ENCODE measurements around the gene ATP5F1D.

ATP5F1D gene

DNA sequence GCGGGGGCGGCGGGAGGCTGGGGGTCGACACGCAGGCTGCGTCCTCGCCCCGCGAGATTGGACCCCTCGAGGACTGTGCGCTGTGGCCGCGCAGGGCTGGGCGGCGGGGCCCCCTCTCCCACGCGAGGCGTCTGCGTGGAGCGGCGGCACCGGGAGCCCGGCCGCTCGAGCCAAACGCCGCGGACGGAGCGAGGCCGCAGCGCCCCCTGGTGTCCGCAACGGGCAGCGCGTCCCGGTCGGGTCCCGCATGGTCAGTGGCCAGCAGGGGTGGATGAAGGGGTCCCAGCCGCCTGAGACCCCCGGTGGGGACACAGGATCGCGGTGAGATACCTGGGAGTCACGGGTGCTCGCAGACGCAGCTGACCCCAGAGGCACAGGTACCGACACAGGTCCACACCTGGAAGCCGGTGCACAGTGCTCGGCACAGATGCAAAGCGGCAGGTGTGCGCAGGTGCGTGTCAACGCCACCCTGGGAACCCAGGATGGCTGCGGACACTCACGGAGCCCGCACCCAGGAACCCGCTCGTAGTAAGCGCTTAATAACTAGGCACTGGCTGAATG lies 25.4 kb downstream of the ATP5F1D start:
- Histone ChIP-seq H3K9me3 (ENCODE audit: insufficient read depth, low read depth, low read length) (no peaks in the 10 kb centered on the region), H3K4me1 (ENCODE audit: insufficient read depth, low read length) (peaks cover 26% of the 10 kb centered on the region), H3K27ac (ENCODE audit: low read length) (no peak overlapping the region), H3K9ac (ENCODE audit: low read depth, low read length) (peak overlapping the region; percentile 32; the same call in 1 of the 2 replicates), H3K27me3 (ENCODE audit: insufficient read depth, low read length) (peaks cover 17% of the 10 kb centered on the region), H3K36me3 (ENCODE audit: insufficient read depth, low read depth, low read length) (peaks cover 19% of the 10 kb centered on the region), H3K4me3 (ENCODE audit: low read length) (peak overlapping the region; percentile 75)

DNA sequence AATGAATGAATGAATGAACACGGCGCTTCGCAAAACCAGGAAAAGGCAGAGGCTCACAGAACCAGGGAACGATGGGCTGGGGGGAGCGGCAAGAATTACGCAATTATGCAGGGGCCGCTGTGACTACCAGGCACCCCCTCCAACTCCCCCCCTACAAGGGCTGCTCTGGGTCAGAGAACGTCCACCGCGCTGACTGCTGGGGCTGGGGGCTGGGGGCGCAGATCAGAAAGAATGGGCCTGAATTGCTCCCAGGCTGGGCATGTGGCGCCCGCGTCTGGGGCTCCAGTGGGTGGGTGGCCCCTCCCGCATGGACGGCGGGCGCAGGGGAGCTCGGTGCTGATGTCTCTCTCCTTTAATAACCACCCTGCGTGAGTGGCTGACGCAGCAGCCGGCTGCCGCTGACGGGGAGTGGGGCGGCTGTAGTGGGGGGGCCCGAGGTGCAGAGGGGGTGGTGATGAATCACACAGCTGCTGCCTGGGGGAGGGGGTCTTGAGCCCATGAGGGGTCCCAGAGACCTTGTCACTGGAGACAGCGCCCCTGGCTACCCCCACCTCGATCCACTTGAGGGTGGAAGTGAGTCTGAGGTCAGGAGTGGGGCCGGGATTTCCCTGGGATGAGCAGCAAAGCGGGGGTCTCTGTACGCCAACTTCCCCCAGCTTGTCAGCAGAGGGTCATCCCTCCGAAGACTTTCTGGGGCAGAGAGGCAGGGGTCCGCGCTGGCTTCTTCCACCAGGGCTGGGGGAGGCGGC lies 26.1 kb downstream of the ATP5F1D start:
- Histone ChIP-seq H3K27me3 (ENCODE audit: insufficient read depth, low read length) (peaks cover 17% of the 10 kb centered on the region), H3K27ac (ENCODE audit: low read length) (no peak overlapping the region), H3K9me3 (ENCODE audit: insufficient read depth, low read depth, low read length) (no peaks in the 10 kb centered on the region), H3K36me3 (ENCODE audit: insufficient read depth, low read depth, low read length) (peaks cover 26% of the 10 kb centered on the region), H3K9ac (ENCODE audit: low read depth, low read length) (0 out of 2 replicates have a peak overlapping the region, but pooled peaks have one; percentile 32), H3K4me1 (ENCODE audit: insufficient read depth, low read length) (peaks cover 19% of the 10 kb centered on the region), H3K4me3 (ENCODE audit: low read length) (peak overlapping the region; percentile 75)

DNA sequence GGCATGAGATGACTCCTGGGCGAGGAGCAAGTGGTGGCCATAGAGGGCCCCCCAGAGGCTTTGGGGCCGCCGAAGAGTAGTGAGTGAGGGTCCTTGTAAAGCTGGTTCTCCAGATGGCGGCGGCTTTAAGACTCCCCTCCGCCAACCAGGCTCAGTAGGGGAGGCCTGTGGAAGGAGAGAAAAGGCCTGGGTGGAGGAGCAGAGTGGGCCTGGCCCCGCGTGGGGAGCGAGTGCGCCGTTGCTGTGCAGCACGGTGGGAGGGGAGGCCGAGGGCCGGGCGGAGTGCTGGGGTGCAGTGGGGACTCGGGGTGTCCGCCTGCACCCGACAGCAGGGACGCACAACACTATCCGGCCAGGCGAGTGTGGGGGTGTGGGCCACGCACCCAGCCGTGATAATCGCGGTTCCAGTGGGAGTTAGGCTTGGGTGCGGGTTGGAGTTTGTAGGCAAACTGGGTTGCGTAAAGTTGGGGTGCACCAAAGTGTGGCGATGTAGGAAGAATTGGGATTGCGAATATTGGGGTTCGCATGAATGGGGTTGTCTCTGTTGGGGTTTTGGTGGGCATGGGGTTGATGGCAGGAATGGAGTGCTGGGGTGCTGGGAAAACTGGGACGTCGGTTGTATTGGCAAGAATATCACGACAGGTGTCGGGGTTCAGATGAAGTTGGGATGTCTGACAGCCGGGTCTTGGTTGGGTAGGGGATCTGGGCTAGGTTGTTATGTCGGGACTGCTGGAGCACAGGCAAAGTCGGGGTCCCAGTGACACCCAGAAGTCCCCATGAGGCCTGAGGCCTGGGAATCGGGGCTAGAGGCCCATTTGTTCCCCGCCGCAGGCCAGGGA lies 26.9 kb downstream of the ATP5F1D start:
- Histone ChIP-seq H3K36me3 (ENCODE audit: insufficient read depth, low read depth, low read length) (peaks cover 34% of the 10 kb centered on the region), H3K27ac (ENCODE audit: low read length) (no peak overlapping the region), H3K9ac (ENCODE audit: low read depth, low read length) (no peak overlapping the region; the same call in 1 of the 2 replicates), H3K27me3 (ENCODE audit: insufficient read depth, low read length) (peaks cover 17% of the 10 kb centered on the region), H3K9me3 (ENCODE audit: insufficient read depth, low read depth, low read length) (no peaks in the 10 kb centered on the region), H3K4me1 (ENCODE audit: insufficient read depth, low read length) (peaks cover 13% of the 10 kb centered on the region), H3K4me3 (ENCODE audit: low read length) (peak overlapping the region; percentile 44)

GRCh38 chr19:1269065-1269477 lies 27.5 kb downstream of the ATP5F1D start, which contains the start of gene CIRBP:
Gene CIRBP (plus strand): TSS chr19:1269332. CDS start chr19:1270934, 1,602 bp downstream.
- Histone ChIP-seq H3K9me3 (ENCODE audit: insufficient read depth, low read depth, low read length) (no peaks in the 10 kb centered on the region), H3K36me3 (ENCODE audit: insufficient read depth, low read depth, low read length) (peaks cover 40% of the 10 kb centered on the region), H3K9ac (ENCODE audit: low read depth, low read length) (peak within 1 kb of the TSS; percentile 97), H3K27me3 (ENCODE audit: insufficient read depth, low read length) (peaks cover 17% of the 10 kb centered on the region), H3K4me1 (ENCODE audit: insufficient read depth, low read length) (peaks cover 17% of the 10 kb centered on the region), H3K4me3 (ENCODE audit: low read length) (peak within 1 kb of the TSS; percentile 94), H3K27ac (ENCODE audit: low read length) (peak within 1 kb of the TSS; percentile 80)

DNA sequence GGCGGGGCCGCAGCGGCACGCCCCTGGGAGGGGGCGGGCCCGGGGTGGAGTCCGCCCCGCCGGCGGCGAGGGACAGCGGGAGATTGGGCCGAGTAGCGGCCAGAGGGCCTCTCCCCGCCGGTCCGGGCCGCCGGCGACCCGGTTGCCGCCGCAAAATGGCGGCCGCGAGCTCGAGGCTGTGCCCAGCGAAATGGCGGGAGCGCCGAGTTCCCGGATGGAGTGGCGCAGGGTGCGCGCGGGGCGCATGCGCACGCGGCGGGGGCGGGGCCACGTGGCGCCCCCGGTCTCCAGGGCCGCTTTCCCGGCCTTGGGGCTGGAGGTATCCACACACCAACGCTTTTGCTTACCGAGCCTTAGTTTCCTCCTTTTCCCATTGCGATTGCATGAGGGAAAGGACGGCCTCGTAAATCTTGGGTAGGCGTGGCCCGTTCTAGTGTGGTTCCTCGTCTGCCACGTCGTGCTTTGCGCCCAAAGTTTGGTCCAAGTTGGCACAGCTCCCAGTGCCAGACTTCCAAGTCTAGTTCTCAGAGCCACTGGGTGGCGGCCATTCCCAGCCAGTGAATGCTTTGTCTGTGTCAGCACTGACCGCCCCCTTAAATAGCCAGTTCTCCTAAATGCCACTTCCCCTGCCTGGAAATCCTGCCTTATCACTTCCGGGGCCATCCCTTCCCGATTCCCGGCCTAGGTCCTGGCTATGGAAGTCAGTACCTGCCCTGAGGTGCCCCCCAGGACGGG lies 28.1 kb downstream of the ATP5F1D start:
- Histone ChIP-seq H3K27ac (ENCODE audit: low read length) (peak overlapping the region; percentile 80), H3K9me3 (ENCODE audit: insufficient read depth, low read depth, low read length) (no peaks in the 10 kb centered on the region), H3K9ac (ENCODE audit: low read depth, low read length) (peak overlapping the region; percentile 97), H3K27me3 (ENCODE audit: insufficient read depth, low read length) (peaks cover 17% of the 10 kb centered on the region), H3K4me1 (ENCODE audit: insufficient read depth, low read length) (peaks cover 16% of the 10 kb centered on the region), H3K4me3 (ENCODE audit: low read length) (peak overlapping the region; percentile 94), H3K36me3 (ENCODE audit: insufficient read depth, low read depth, low read length) (peaks cover 46% of the 10 kb centered on the region)

- Histone ChIP-seq H3K27ac (ENCODE audit: low read length) (peak overlapping the region; percentile 80), H3K36me3 (ENCODE audit: insufficient read depth, low read depth, low read length) (peaks cover 49% of the 10 kb centered on the region), H3K9ac (ENCODE audit: low read depth, low read length) (peak overlapping the region; percentile 97), H3K27me3 (ENCODE audit: insufficient read depth, low read length) (peaks cover 17% of the 10 kb centered on the region), H3K4me3 (ENCODE audit: low read length) (peak overlapping the region; percentile 94), H3K4me1 (ENCODE audit: insufficient read depth, low read length) (peaks cover 10% of the 10 kb centered on the region), H3K9me3 (ENCODE audit: insufficient read depth, low read depth, low read length) (no peaks in the 10 kb centered on the region)
Observed at GRCh38 chr19:1270213-1270853, 28.8 kb downstream of the ATP5F1D start.

DNA sequence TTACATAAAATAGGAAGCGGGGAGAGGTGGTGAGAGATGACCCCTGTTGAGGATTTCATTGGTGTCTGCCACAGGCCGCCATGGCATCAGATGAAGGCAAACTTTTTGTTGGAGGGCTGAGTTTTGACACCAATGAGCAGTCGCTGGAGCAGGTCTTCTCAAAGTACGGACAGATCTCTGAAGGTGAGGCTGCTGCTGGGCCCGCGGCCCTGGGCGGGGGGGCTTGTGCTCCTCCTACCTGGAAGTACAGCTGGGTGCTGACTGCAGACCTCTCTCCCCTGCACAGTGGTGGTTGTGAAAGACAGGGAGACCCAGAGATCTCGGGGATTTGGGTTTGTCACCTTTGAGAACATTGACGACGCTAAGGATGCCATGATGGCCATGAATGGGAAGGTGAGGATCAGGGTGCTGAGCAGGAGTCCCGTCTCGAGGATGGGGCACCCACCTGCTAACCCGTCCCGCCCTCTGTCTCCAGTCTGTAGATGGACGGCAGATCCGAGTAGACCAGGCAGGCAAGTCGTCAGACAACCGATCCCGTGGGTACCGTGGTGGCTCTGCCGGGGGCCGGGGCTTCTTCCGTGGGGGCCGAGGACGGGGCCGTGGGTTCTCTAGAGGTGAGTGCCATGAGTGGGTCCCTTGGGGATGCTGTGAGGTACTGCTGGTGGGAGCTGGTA lies 29.4 kb downstream of the ATP5F1D start:
- Histone ChIP-seq H3K36me3 (ENCODE audit: insufficient read depth, low read depth, low read length) (peaks cover 49% of the 10 kb centered on the region), H3K9ac (ENCODE audit: low read depth, low read length) (peak overlapping the region; percentile 97; the same call in 1 of the 2 replicates), H3K4me1 (ENCODE audit: insufficient read depth, low read length) (peaks cover 10% of the 10 kb centered on the region)

GRCh38 chr19:1271528-1272422 lies 30.2 kb downstream of the ATP5F1D start:
- Histone ChIP-seq H3K4me1 (ENCODE audit: insufficient read depth, low read length) (peaks cover 10% of the 10 kb centered on the region), H3K9ac (ENCODE audit: low read depth, low read length) (no peak overlapping the region), H3K36me3 (ENCODE audit: insufficient read depth, low read depth, low read length) (peaks cover 49% of the 10 kb centered on the region), H3K9me3 (ENCODE audit: insufficient read depth, low read depth, low read length) (no peaks in the 10 kb centered on the region), H3K27me3 (ENCODE audit: insufficient read depth, low read length) (peaks cover 17% of the 10 kb centered on the region), H3K4me3 (ENCODE audit: low read length) (no peak overlapping the region), H3K27ac (ENCODE audit: low read length) (no peak overlapping the region)

More for the DNA sequence above, 29.4 kb downstream of the ATP5F1D start:
- Histone ChIP-seq H3K27ac (ENCODE audit: low read length) (no peak overlapping the region), H3K27me3 (ENCODE audit: insufficient read depth, low read length) (peaks cover 17% of the 10 kb centered on the region), H3K9me3 (ENCODE audit: insufficient read depth, low read depth, low read length) (no peaks in the 10 kb centered on the region), H3K4me3 (ENCODE audit: low read length) (peak overlapping the region; percentile 94; the same call in 1 of the 2 replicates)

- H3K36me3 ChIP-seq (ENCODE audit: insufficient read depth, low read depth, low read length): peaks cover 49% of the 10 kb centered on the region
- peaks cover 10% of the 10 kb centered on the region; the same call in 1 of the 2 replicates for H3K27me3 ChIP-seq (ENCODE audit: insufficient read depth, low read length)
- H3K27ac ChIP-seq (ENCODE audit: low read length): no peak overlapping the region
- H3K9me3 ChIP-seq (ENCODE audit: insufficient read depth, low read depth, low read length): no peaks in the 10 kb centered on the region
- H3K4me3 ChIP-seq (ENCODE audit: low read length): no peak overlapping the region
- peaks cover 10% of the 10 kb centered on the region for H3K4me1 ChIP-seq (ENCODE audit: insufficient read depth, low read length)
- H3K9ac ChIP-seq (ENCODE audit: low read depth, low read length): peak overlapping the region; percentile 37
Observed at GRCh38 chr19:1272423-1273262, 31.1 kb downstream of the ATP5F1D start.
